Lung (tissue), 12 donors: ENCODE measurements around the gene MAP6D1. TPM values are rescaled to one million over a fixed set of nuclear protein-coding genes. Genes with fewer than 3 reads are reported as not detected.

Experiments
- ATAC-seq: fragments of 200-7000 bp; cut with Tn5 transposase; one replicate; pipeline ENCODE4 v1.9.1; 2020; ENCODE audit warnings: moderate number of reproducible peaks; ENCODE audit not compliant: insufficient read depth, low FRiP score
- DNase-seq, 3 donors: peaks; one replicate each; pipeline ENCODE4 v3.0.0-alpha.2; 2013 to 2017
- H3K27ac ChIP-seq, 2 donors: one replicate each; pipeline ENCODE4 v1.5.1; 2013; ENCODE audit warnings: mild to moderate bottlenecking in 2 of 2, moderate library complexity in 2 of 2, control low read depth in 1 of 2, inconsistent platforms in 1 of 2, low read depth in 1 of 2, low read length in 1 of 2
- H3K27me3 ChIP-seq, 3 donors: one replicate each; pipeline ENCODE4 v1.5.1; 2013; ENCODE audit warnings: low read length in 2 of 3; ENCODE audit not compliant: control insufficient read depth in 3 of 3, insufficient read depth in 3 of 3
- H3K36me3 ChIP-seq, 4 donors: one replicate each; pipeline ENCODE4 v1.5.1; 2013; ENCODE audit warnings: low read length in 4 of 4, mild to moderate bottlenecking in 1 of 4, moderate library complexity in 1 of 4; ENCODE audit not compliant: control insufficient read depth in 4 of 4, insufficient read depth in 4 of 4
- H3K4me1 ChIP-seq, 5 donors: one replicate each; pipeline ENCODE4 v1.5.1; 2013; ENCODE audit warnings: low read length in 5 of 5, mild to moderate bottlenecking in 2 of 5, moderate library complexity in 1 of 5; ENCODE audit not compliant: control insufficient read depth in 5 of 5, insufficient read depth in 5 of 5
- H3K4me3 ChIP-seq: one replicate; pipeline ENCODE4 v1.5.1; 2013; ENCODE audit warnings: mild to moderate bottlenecking, control low read depth, moderate library complexity
- H3K9ac ChIP-seq, 2 donors: one replicate each; pipeline ENCODE4 v1.5.1; 2013; ENCODE audit warnings: low read length in 2 of 2, control low read depth in 1 of 2; ENCODE audit not compliant: insufficient read depth in 1 of 2
- H3K9me3 ChIP-seq, 4 donors: one replicate each; pipeline ENCODE4 v1.5.1; 2013; ENCODE audit warnings: low read length in 3 of 4, mild to moderate bottlenecking in 1 of 4, moderate library complexity in 1 of 4; ENCODE audit not compliant: control insufficient read depth in 4 of 4, insufficient read depth in 3 of 4
- WGBS, 2 donors: extraction: QIAGEN DNeasy Blood & Tissue Kit; methylation state at CpG; one replicate each; pipeline ENCODE4 v1.1.7; 2013; 5-methylcytosine and 5-hydroxymethylcytosine counted together
- polyA plus RNA-seq, 2 donors: library from polyadenylated mRNA; stranded (reverse); fragments of 200-250 nt; gene quantifications; one replicate each; pipeline ENCODE4 v1.2.1, GENCODE V29; 2013
- total RNA-seq, 2 donors: library from RNA; depleted of rRNA in 1 of 2; stranded (reverse); fragments of >200 nt in 1 of 2; gene quantifications; one replicate each; pipeline ENCODE4 v1.2.1, GENCODE V29; 2014 to 2021
- TF ChIP-seq, protein P1 (sequence below): IDR thresholded peaks from 2 replicates; pipeline ENCODE4 v1.5.1; 2012; ENCODE audit warnings: mild to moderate bottlenecking; ENCODE audit errors: control extremely low read depth, extremely low read depth
- donor health status: control.
- donor health status: control.
- donor health status: Bipolar disorder and iron deficiency.
- donor health status: healthy.
- donor health status: DM: yes; HTN: yes; CAD: no.

MAP6D1 gene
- total and polyA plus RNA-seq, 4 donors = 0.64 to 1.9 (median 1.3) TPM

DNA sequence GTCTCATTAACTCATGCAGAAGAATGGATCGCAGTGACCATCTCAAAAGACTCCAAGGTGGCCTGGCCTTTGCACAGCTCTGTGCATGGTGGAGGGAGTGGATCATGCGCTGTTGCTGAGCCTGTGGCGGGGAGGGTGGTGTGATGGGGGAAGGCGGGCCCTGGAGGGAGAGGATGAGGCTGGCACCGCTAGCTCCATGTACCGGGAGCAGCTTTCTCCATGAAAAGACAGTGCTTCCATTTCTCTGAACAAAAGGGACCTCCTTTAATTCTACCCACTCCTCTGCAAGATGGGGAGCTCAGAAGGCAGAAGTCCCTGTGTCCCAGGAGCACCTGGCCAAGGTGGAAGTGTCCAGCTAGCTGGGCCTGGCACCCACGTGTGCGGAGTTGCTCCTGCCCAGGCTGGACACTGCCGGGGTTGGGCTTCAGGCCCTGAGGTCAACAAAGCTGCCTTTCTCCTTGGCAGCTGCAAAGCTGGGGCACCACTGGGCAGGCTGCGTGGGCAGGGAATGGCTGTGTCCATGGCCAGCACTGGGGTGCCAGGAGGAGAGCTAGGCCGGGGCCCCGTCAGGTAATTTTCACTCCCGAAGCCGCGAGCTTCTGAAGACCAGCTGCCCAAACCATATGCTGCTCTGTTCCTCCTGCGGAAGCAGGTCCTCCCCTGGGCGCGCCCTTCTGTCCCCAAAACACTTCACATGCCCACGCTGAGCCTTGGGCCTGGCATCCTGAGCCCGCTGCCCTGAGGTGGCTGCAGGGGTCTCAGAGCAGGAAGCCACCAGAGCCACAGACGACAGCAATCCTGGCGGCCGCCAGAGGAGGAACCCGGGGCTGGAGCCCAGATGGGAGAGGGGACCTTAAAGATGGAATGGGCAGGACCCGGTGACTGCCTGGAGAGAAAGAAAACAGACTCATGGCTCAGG lies 6.4 kb downstream of the MAP6D1 start:
- TF ChIP-seq, protein P1, sequence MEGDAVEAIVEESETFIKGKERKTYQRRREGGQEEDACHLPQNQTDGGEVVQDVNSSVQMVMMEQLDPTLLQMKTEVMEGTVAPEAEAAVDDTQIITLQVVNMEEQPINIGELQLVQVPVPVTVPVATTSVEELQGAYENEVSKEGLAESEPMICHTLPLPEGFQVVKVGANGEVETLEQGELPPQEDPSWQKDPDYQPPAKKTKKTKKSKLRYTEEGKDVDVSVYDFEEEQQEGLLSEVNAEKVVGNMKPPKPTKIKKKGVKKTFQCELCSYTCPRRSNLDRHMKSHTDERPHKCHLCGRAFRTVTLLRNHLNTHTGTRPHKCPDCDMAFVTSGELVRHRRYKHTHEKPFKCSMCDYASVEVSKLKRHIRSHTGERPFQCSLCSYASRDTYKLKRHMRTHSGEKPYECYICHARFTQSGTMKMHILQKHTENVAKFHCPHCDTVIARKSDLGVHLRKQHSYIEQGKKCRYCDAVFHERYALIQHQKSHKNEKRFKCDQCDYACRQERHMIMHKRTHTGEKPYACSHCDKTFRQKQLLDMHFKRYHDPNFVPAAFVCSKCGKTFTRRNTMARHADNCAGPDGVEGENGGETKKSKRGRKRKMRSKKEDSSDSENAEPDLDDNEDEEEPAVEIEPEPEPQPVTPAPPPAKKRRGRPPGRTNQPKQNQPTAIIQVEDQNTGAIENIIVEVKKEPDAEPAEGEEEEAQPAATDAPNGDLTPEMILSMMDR = no peak
- peaks cover 0 to 2% (median 0%) of the 10 kb centered on the region in 4 donors for H3K36me3 ChIP-seq
- no peak overlapping the region for H3K4me3 ChIP-seq
- no peaks in the 10 kb centered on the region for H3K9me3 ChIP-seq
- DNase-seq (no peak), ATAC-seq (no peak)
- H3K27me3 ChIP-seq = no peaks in the 10 kb centered on the region
- no peak overlapping the region for H3K27ac ChIP-seq
- no peak overlapping the region for H3K9ac ChIP-seq
- peaks cover 0 to 3% (median 0%) of the 10 kb centered on the region in 5 donors for H3K4me1 ChIP-seq
- WGBS, 2 donors = 89 to 92% methylated on average over 25 of the region's 25 CpGs

DNA sequence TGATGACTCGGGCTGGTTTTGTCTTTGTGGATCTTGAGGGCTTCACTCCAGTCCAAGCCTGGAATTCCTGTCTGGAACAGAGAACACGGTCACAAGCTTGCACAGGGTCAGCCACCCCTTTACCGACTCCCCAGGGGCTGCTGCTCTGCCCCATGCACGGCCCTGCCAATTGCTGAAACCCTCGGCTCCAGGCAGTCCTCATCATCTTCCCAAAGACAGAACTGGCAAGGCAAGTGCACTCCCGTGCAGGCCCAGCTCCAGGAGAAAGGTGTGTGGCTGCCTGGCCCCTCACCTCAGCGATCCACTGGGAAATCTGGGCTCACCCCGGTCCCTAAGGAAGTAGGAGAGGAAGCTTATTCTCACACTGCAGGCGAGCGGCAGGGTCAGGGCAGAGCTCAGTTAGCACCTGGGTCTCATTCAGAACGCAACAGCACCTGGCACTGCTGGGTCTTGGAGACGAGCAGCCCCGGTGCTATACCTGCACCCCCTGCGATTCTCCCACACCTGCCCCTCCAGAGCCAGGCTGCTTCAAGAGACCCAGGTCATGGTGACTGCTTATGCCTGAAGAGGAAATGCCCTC lies 7.2 kb downstream of the MAP6D1 start:
- Histone ChIP-seq H3K9ac (no peak overlapping the region), H3K36me3 (peaks cover 0 to 4% (median 0%) of the 10 kb centered on the region in 4 donors), H3K27me3 (no peaks in the 10 kb centered on the region), H3K4me1 (peaks cover 0 to 3% (median 0%) of the 10 kb centered on the region in 5 donors), H3K4me3 (no peak overlapping the region), H3K9me3 (no peaks in the 10 kb centered on the region), H3K27ac (no peak overlapping the region)
- TF ChIP-seq, protein P1 = no peak
- no peak for ATAC-seq
- no peak for DNase-seq
- WGBS, 2 donors = 87 to 88% methylated on average over 14 of the region's 14 CpGs

DNA sequence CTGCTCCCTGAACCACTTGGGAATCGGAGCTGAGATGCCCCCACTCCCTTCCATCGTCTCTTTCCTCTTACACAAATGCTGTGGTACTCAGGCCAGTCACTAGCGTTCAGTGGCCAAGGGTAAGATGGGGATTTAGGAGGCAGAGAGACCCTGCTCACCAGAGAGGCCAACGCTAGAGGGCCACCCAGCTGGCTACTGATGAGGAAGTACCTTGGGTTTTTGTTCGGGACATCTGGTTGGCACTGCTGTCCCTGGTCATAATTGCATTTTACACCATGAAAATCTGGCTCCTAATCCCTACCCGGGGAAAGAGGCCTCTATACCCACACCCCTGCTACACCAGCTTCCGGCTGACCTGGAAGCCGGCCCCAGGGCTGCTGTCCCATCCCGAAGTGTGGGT lies 7.7 kb downstream of the MAP6D1 start:
- WGBS, 2 donors = 94% methylated on average over 9 of the region's 9 CpGs
- H3K4me3 ChIP-seq = no peak overlapping the region
- no peak overlapping the region for H3K9ac ChIP-seq
- H3K36me3 ChIP-seq = peaks cover 0 to 4% (median 0%) of the 10 kb centered on the region in 4 donors
- no peak for DNase-seq
- TF ChIP-seq, protein P1 = no peak
- H3K27ac ChIP-seq = no peak overlapping the region
- H3K9me3 ChIP-seq = no peaks in the 10 kb centered on the region
- peaks cover 0 to 3% (median 0%) of the 10 kb centered on the region in 5 donors for H3K4me1 ChIP-seq
- H3K27me3 ChIP-seq = no peaks in the 10 kb centered on the region
- no peak for ATAC-seq
